Kidney epithelial cell (primary cell): ENCODE data around the gene SAMSN1. TPM values are rescaled to one million over a fixed set of nuclear protein-coding genes. Genes with fewer than 3 reads are reported as not detected.
"Not testable (repeated sequence)": the region's sequence is repeated elsewhere in the genome, so short reads cannot be mapped to it uniquely, and the experiment has no call there.

Experiments used
- DNase-seq: peaks from one replicate; pipeline ENCODE4 v3.0.0-alpha.2; 2010; ENCODE audit warnings: low read depth
- H3K27me3 ChIP-seq: 2 replicates; pipeline ENCODE4 v1.6.0; 2011; ENCODE audit warnings: low read length; ENCODE audit not compliant: control insufficient read depth, insufficient read depth
- H3K36me3 ChIP-seq: 2 replicates; pipeline ENCODE4 v1.5.1; 2011; ENCODE audit warnings: low read length; ENCODE audit not compliant: control insufficient read depth, insufficient read depth
- H3K4me3 ChIP-seq: 2 replicates; pipeline ENCODE4 v1.5.1; 2011; ENCODE audit warnings: low read depth, mild to moderate bottlenecking, control low read depth, low read length
- total RNA-seq: library from RNA; depleted of rRNA; stranded (reverse); fragments of >200 nt; gene quantifications from 2 replicates; pipeline ENCODE4 v1.2.3, GENCODE V29; 2015
- TF ChIP-seq, protein P1 (sequence below): IDR thresholded peaks from 2 replicates; pipeline ENCODE4 v1.5.1; 2011; ENCODE audit warnings: mild to moderate bottlenecking, moderate library complexity, low read length, control low read depth, inconsistent platforms; ENCODE audit not compliant: insufficient read depth, poor library complexity, severe bottlenecking

SAMSN1 gene
- total RNA-seq, 1 donor from 2014 or later, result 0.04 TPM

DNA sequence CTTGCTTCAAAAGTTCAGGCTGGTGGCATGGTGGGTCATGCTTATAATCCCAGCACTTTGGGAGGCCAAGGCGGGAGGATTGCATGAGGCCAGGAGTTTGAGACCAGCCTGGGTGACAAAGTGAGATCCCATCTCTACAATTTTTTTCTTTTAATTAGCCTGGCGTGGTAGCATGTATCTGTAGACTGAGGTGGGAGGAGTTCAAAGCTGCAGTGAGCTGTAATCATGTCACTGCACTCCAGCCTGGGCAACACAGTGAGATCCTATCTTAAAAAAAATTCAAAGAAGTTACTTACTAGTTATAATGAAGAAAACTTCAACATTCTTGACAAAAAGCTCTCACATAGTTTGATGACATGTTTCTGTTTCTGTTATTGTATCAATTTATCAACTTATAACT, 45.2 kb downstream of the SAMSN1 start:
- no peak for DNase-seq
- no peak overlapping the region for H3K4me3 ChIP-seq
- H3K27me3 ChIP-seq, result no peaks in the 10 kb centered on the region
- no peaks in the 10 kb centered on the region for H3K36me3 ChIP-seq
- TF ChIP-seq, protein P1, sequence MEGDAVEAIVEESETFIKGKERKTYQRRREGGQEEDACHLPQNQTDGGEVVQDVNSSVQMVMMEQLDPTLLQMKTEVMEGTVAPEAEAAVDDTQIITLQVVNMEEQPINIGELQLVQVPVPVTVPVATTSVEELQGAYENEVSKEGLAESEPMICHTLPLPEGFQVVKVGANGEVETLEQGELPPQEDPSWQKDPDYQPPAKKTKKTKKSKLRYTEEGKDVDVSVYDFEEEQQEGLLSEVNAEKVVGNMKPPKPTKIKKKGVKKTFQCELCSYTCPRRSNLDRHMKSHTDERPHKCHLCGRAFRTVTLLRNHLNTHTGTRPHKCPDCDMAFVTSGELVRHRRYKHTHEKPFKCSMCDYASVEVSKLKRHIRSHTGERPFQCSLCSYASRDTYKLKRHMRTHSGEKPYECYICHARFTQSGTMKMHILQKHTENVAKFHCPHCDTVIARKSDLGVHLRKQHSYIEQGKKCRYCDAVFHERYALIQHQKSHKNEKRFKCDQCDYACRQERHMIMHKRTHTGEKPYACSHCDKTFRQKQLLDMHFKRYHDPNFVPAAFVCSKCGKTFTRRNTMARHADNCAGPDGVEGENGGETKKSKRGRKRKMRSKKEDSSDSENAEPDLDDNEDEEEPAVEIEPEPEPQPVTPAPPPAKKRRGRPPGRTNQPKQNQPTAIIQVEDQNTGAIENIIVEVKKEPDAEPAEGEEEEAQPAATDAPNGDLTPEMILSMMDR, result no peak

- DNase-seq, result no peak
- TF ChIP-seq, protein P1, result no peak
- no peaks in the 10 kb centered on the region for H3K36me3 ChIP-seq
- no peaks in the 10 kb centered on the region for H3K27me3 ChIP-seq
- H3K4me3 ChIP-seq, result no peak overlapping the region
Observed at GRCh38 chr21:14499316-14499715, 46.8 kb downstream of the SAMSN1 start.

- no peak for DNase-seq
- no peak overlapping the region for H3K4me3 ChIP-seq
- TF ChIP-seq, protein P1, result no peak
- H3K27me3 ChIP-seq, result no peaks in the 10 kb centered on the region
- no peaks in the 10 kb centered on the region for H3K36me3 ChIP-seq
Observed at GRCh38 chr21:14497825-14498224, 48.3 kb downstream of the SAMSN1 start.

GRCh38 chr21:14495075-14495474, 51.0 kb downstream of the SAMSN1 start:
- no peaks in the 10 kb centered on the region for H3K36me3 ChIP-seq
- H3K27me3 ChIP-seq, result no peaks in the 10 kb centered on the region
- TF ChIP-seq, protein P1, result no peak
- H3K4me3 ChIP-seq, result no peak overlapping the region
- no peak for DNase-seq

DNA sequence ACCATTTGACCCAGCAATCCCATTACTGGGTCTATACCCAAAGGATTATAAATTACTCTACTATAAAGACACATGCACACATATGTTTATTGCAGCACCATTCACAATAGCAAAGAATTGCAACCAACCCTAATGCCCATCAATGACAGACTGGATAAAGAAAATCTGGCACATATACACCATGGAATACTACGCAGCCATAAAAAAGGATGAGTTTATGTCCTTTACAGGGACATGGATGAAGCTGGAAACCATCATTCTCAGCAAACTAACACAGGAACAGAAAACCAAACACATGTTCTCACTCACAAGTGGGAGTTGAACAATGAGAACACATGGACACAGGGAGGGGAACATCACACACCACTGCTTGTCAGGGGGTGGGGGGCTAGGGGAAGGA, 51.9 kb downstream of the SAMSN1 start:
- not testable (repeated sequence) for DNase-seq, H3K36me3 ChIP-seq, H3K4me3 ChIP-seq, H3K27me3 ChIP-seq

- Histone ChIP-seq H3K4me3 (no peak overlapping the region), H3K27me3 (no peaks in the 10 kb centered on the region), H3K36me3 (no peaks in the 10 kb centered on the region)
- TF ChIP-seq, protein P1, result no peak
- no peak for DNase-seq
Observed at GRCh38 chr21:14493731-14494130, 52.4 kb downstream of the SAMSN1 start.
